ENCODE results near the gene TAF1D. TPM values are rescaled to one million over a fixed set of nuclear protein-coding genes. Genes with fewer than 3 reads are reported as not detected.

The TAF1D gene
- total RNA-seq, 1 donor from 2014 or later: 142 TPM

DNA sequence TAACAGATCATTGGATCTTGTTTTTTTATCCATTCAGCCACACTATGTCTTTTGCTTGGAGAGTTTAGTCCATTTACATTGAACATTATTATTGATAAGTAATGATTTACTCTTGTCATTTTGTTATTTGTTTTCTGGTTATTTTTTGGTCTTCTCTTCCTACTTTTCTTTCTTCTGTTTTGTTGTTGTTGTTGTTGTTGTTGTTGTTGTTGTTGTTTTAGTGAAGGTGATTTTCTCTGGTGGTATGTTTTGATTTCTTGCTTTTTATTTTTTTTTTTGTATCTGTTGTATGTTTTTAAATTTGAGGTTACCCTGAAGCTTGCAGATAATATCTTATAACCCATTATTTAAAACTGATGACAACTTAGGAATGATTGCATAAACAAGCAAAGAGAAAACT is 28.6 kb downstream of the TAF1D start:
- TF ChIP-seq, protein P1, sequence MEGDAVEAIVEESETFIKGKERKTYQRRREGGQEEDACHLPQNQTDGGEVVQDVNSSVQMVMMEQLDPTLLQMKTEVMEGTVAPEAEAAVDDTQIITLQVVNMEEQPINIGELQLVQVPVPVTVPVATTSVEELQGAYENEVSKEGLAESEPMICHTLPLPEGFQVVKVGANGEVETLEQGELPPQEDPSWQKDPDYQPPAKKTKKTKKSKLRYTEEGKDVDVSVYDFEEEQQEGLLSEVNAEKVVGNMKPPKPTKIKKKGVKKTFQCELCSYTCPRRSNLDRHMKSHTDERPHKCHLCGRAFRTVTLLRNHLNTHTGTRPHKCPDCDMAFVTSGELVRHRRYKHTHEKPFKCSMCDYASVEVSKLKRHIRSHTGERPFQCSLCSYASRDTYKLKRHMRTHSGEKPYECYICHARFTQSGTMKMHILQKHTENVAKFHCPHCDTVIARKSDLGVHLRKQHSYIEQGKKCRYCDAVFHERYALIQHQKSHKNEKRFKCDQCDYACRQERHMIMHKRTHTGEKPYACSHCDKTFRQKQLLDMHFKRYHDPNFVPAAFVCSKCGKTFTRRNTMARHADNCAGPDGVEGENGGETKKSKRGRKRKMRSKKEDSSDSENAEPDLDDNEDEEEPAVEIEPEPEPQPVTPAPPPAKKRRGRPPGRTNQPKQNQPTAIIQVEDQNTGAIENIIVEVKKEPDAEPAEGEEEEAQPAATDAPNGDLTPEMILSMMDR (IDR thresholded peaks at IDR 0.05; ENCODE audit: insufficient read depth, low read length, poor library complexity, severe bottlenecking): no peak
- H3K36me3 ChIP-seq (ENCODE audit: control insufficient read depth, insufficient read depth, low read length): peaks cover 1% of the 10 kb centered on the region
- no peak for DNase-seq (ENCODE audit: low read depth)
- H3K27me3 ChIP-seq (ENCODE audit: control insufficient read depth, insufficient read depth, low read length): no peaks in the 10 kb centered on the region
- no peak overlapping the region for H3K4me3 ChIP-seq (ENCODE audit: low read depth, low read length)

DNA sequence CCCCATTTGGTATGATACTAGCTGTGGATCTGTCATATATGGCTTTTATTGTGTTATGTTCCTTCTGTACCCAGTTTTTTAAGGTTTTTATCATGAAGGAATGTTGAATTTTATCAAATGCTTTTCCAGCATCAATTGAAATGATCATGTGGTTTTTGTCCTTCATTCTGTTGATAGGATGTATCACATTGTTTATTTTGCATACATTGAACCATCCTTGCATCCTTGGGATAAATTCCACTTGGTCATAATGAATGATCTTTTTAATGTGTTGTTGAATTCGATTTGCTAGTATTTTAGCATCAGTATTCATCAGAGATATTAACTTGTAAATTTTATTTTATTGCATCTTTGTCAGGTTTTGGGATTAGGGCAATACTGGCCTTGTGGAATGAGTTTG is 31.1 kb downstream of the TAF1D start:
- Histone ChIP-seq H3K36me3 (ENCODE audit: control insufficient read depth, insufficient read depth, low read length) (peaks cover 1% of the 10 kb centered on the region), H3K4me3 (ENCODE audit: low read depth, low read length) (no peak overlapping the region)
- TF ChIP-seq, protein P1 (IDR thresholded peaks at IDR 0.05; ENCODE audit: insufficient read depth, low read length, poor library complexity, severe bottlenecking): no peak

DNA sequence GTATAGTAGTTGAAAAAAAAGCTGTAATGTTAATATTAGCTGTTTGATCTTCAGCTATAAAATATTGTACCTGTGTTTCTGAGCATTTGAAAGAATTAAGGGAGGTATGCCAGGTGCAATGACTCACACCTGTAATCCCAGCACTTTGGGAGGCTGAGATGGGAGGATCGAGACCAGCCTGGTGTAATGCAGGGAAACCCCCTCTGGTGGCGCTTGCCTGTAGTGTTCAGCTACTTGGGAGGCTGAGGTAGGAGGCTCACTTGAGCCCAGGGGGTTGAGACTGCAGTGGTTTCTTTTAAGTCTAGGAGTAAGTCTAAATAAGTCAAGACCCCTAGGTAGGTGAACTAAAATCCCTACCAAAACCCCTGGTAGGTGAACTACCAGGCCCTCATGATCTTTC is 37.1 kb downstream of the TAF1D start:
- TF ChIP-seq, protein P1 (IDR thresholded peaks at IDR 0.05; ENCODE audit: insufficient read depth, low read length, poor library complexity, severe bottlenecking): peak; percentile 6
- no peak overlapping the region for H3K4me3 ChIP-seq (ENCODE audit: low read depth, low read length)
- no peak for DNase-seq (ENCODE audit: low read depth)
- no peaks in the 10 kb centered on the region for H3K27me3 ChIP-seq (ENCODE audit: control insufficient read depth, insufficient read depth, low read length)
- peaks cover under 1% of the 10 kb centered on the region for H3K36me3 ChIP-seq (ENCODE audit: control insufficient read depth, insufficient read depth, low read length)

More for the DNA sequence above, 31.1 kb downstream of the TAF1D start:
- H3K27me3 ChIP-seq (ENCODE audit: control insufficient read depth, insufficient read depth, low read length): no peaks in the 10 kb centered on the region
- DNase-seq (ENCODE audit: low read depth): no peak

DNA sequence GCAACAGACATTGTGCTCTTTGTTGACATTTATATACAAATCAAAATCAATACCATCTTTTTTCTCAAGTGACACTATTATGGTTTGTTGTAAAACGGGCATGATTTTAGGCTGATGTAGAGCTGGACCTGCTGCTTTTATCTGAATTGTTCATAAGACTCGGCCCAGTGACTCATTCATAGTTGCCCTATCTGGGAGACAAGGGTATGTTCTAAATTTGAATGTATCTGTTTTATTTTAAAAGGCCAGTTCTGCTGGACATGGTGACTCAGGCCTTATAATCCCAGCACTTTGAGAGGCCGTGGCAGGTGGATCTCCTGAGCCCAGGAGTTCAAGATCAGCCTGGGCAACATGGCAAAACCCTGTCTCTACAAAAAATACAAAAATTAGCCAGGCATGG is 40.5 kb downstream of the TAF1D start:
- TF ChIP-seq, protein P1 (IDR thresholded peaks at IDR 0.05; ENCODE audit: insufficient read depth, low read length, poor library complexity, severe bottlenecking): no peak
- no peaks in the 10 kb centered on the region for H3K27me3 ChIP-seq (ENCODE audit: control insufficient read depth, insufficient read depth, low read length)
- H3K36me3 ChIP-seq (ENCODE audit: control insufficient read depth, insufficient read depth, low read length): peaks cover 2% of the 10 kb centered on the region
- no peak overlapping the region for H3K4me3 ChIP-seq (ENCODE audit: low read depth, low read length)
- DNase-seq (ENCODE audit: low read depth): no peak

DNA sequence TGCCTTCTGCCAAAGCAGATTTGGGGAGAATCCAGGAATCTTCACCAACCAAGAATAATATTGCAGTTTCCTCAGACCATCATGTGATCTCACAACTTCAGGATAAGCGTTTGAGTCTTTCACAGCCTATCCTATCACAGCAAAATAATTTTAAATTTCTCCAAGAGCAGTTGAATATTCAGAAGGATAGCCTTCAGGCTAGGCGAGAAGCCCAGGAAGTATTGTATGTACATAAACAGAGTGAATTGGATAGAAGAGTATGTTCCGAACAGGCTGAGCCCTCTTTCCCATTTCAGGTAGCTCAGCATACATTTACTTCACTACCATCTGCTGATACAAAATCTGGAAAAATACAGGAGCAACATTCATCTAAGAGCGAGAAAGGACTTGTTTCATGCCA is 43.7 kb downstream of the TAF1D start:
- Histone ChIP-seq H3K27me3 (ENCODE audit: control insufficient read depth, insufficient read depth, low read length) (no peaks in the 10 kb centered on the region), H3K4me3 (ENCODE audit: low read depth, low read length) (no peak overlapping the region), H3K36me3 (ENCODE audit: control insufficient read depth, insufficient read depth, low read length) (peaks cover 2% of the 10 kb centered on the region)
- DNase-seq (ENCODE audit: low read depth): no peak
- TF ChIP-seq, protein P1 (IDR thresholded peaks at IDR 0.05; ENCODE audit: insufficient read depth, low read length, poor library complexity, severe bottlenecking): no peak

DNA sequence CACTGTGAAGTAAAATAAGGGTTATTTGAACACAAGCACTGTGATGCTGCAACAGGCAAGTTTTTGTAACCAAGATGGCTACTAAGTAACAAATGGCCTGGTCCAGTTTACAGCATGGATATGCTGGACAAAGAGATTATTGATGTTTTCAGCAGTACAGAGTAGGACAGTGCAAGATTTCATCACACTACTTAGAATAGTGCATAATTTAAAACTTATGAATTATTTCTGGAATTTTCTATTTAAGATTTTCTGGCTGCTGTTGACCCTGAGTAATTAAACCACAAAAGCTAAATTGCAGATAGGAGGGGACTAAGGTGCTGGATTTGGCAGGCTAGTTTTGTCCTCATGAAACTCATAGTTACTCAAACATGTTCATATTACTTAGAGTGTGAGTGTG is 46.7 kb downstream of the TAF1D start:
- H3K4me3 ChIP-seq (ENCODE audit: low read depth, low read length): no peak overlapping the region
- TF ChIP-seq, protein P1 (IDR thresholded peaks at IDR 0.05; ENCODE audit: insufficient read depth, low read length, poor library complexity, severe bottlenecking): no peak
- H3K27me3 ChIP-seq (ENCODE audit: control insufficient read depth, insufficient read depth, low read length): no peaks in the 10 kb centered on the region
- no peak for DNase-seq (ENCODE audit: low read depth)
- peaks cover 2% of the 10 kb centered on the region for H3K36me3 ChIP-seq (ENCODE audit: control insufficient read depth, insufficient read depth, low read length)
